ENCODE measurements around the gene ZNF800.

DNA sequence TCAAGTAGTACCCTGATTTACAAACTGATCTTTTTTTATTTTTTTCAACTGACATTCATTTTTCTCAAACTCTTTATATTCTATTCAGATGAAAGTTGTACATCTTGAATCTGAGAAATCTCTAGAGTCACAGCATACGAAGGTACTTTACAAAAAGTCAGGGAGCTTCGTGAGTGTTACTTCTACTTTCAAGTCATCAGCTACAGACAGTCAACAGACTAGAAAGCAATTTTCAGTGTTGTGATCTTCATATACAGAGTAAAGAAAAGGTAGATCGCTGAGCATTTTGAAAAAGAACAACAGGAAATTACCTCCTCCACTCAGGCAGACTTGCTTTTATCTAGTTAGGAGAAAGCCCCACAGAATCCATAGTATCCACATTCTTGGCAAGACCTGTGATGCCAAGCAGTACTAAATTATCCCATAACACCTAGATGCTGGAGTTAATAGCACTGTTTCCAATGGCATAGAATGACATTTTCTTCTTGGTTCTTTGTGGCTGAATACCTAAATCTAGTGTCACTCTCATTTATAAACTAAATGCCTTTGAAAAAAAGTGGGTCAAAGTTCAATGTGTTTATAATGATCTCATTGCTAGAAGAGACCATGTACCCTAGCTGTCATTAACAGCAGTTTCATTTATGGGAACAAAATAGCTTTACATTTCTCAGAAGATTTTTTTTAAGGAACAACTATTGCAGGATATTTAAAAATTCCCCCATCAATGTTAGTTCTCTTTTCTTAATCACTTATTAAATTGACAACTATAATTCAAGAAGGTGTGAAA is 12.0 kb upstream of the ZNF800 start:
- TF ChIP-seq, protein P1, sequence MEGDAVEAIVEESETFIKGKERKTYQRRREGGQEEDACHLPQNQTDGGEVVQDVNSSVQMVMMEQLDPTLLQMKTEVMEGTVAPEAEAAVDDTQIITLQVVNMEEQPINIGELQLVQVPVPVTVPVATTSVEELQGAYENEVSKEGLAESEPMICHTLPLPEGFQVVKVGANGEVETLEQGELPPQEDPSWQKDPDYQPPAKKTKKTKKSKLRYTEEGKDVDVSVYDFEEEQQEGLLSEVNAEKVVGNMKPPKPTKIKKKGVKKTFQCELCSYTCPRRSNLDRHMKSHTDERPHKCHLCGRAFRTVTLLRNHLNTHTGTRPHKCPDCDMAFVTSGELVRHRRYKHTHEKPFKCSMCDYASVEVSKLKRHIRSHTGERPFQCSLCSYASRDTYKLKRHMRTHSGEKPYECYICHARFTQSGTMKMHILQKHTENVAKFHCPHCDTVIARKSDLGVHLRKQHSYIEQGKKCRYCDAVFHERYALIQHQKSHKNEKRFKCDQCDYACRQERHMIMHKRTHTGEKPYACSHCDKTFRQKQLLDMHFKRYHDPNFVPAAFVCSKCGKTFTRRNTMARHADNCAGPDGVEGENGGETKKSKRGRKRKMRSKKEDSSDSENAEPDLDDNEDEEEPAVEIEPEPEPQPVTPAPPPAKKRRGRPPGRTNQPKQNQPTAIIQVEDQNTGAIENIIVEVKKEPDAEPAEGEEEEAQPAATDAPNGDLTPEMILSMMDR (IDR thresholded peaks at IDR 0.05), result no peak
- TF ChIP-seq POLR2A (IDR thresholded peaks at IDR 0.05) (no peak), POLR2AphosphoS5 (IDR thresholded peaks at IDR 0.05; ENCODE audit: insufficient read depth in 1 of 2, low read depth in 1 of 2) (no peak)

Measured in vagina (tissue), 2 donors.